ENCODE data around the gene SLC25A12. TPM values are rescaled to one million over a fixed set of nuclear protein-coding genes. Genes with fewer than 3 reads are reported as not detected.

Gene SLC25A12
- total RNA-seq, 1 experiment from 2014 or later, result 17.7 TPM

GRCh38 chr2:171792157-171792556, 101.9 kb downstream of the SLC25A12 start:
- no peak overlapping the region for H3K4me3 ChIP-seq (ENCODE audit: low read depth, low read length, poor library complexity, severe bottlenecking)
- BruUV-seq (replicated peaks), result no TSS peak
- no peak for TF ChIP-seq EZH2 (IDR thresholded peaks at IDR 0.05; ENCODE audit: borderline replicate concordance, low read depth, low read length, poor library complexity, severe bottlenecking)
- no peak for TF ChIP-seq CTCF (conservative IDR thresholded peaks at IDR 0.05; ENCODE audit: low read depth, low read length)
- intact Hi-C loops (cut with micrococcal nuclease; ENCODE audit: unreplicated experiment), result no loop called here
- no peaks in the 10 kb centered on the region for H3K27me3 ChIP-seq (replicated peaks; ENCODE audit: insufficient read depth, low read depth, low read length, poor library complexity)
- H3K9me3 ChIP-seq (ENCODE audit: low read depth, low read length, poor library complexity, severe bottlenecking), result no peaks in the 10 kb centered on the region
- H3K4me1 ChIP-seq (ENCODE audit: insufficient read depth, low read length, poor library complexity, severe bottlenecking), result peaks cover 41% of the 10 kb centered on the region
- CTCF ChIA-PET, result no interaction called here
- POLR2A ChIA-PET (ENCODE audit: low non-redundant PET), result interaction anchor here (0.6 kb wide), 1 partner anchor 32 kb away, joined by 3 read pairs; no protein-coding TSS in a partner anchor
- no peak for DNase-seq (ENCODE audit: low spot score)
- H3K27ac ChIP-seq (ENCODE audit: low read depth, low read length, poor library complexity, severe bottlenecking), result no peak overlapping the region
- H3K36me3 ChIP-seq (ENCODE audit: insufficient read depth, low read length, poor library complexity, severe bottlenecking), result peaks cover 4% of the 10 kb centered on the region

GRCh38 chr2:171791361-171791760, 102.7 kb downstream of the SLC25A12 start:
- intact Hi-C loops (cut with micrococcal nuclease; ENCODE audit: unreplicated experiment), result no loop called here
- CTCF ChIA-PET, result no interaction called here
- POLR2A ChIA-PET (ENCODE audit: low non-redundant PET), result no interaction called here

GRCh38 chr2:171789956-171790355, 104.1 kb downstream of the SLC25A12 start:
- Histone ChIP-seq H3K27ac (ENCODE audit: low read depth, low read length, poor library complexity, severe bottlenecking) (no peak overlapping the region), H3K4me1 (ENCODE audit: insufficient read depth, low read length, poor library complexity, severe bottlenecking) (peaks cover 27% of the 10 kb centered on the region), H3K27me3 (replicated peaks; ENCODE audit: insufficient read depth, low read depth, low read length, poor library complexity) (no peaks in the 10 kb centered on the region), H3K9me3 (ENCODE audit: low read depth, low read length, poor library complexity, severe bottlenecking) (no peaks in the 10 kb centered on the region), H3K36me3 (ENCODE audit: insufficient read depth, low read length, poor library complexity, severe bottlenecking) (peaks cover 17% of the 10 kb centered on the region), H3K4me3 (ENCODE audit: low read depth, low read length, poor library complexity, severe bottlenecking) (no peak overlapping the region)
- intact Hi-C loops (cut with micrococcal nuclease; ENCODE audit: unreplicated experiment), result no loop called here
- ChIA-PET CTCF (no interaction called here), POLR2A (ENCODE audit: low non-redundant PET) (no interaction called here)
- DNase-seq (ENCODE audit: low spot score), result no peak
- TF ChIP-seq EZH2 (IDR thresholded peaks at IDR 0.05; ENCODE audit: borderline replicate concordance, low read depth, low read length, poor library complexity, severe bottlenecking) (no peak), CTCF (conservative IDR thresholded peaks at IDR 0.05; ENCODE audit: low read depth, low read length) (no peak)
- BruUV-seq (replicated peaks), result no TSS peak

More at GRCh38 chr2:171791361-171791760, 102.7 kb downstream of the SLC25A12 start:
- Histone ChIP-seq H3K4me1 (ENCODE audit: insufficient read depth, low read length, poor library complexity, severe bottlenecking) (peaks cover 41% of the 10 kb centered on the region), H3K36me3 (ENCODE audit: insufficient read depth, low read length, poor library complexity, severe bottlenecking) (peaks cover 9% of the 10 kb centered on the region), H3K27me3 (replicated peaks; ENCODE audit: insufficient read depth, low read depth, low read length, poor library complexity) (no peaks in the 10 kb centered on the region), H3K4me3 (ENCODE audit: low read depth, low read length, poor library complexity, severe bottlenecking) (no peak overlapping the region), H3K9me3 (ENCODE audit: low read depth, low read length, poor library complexity, severe bottlenecking) (no peaks in the 10 kb centered on the region), H3K27ac (ENCODE audit: low read depth, low read length, poor library complexity, severe bottlenecking) (no peak overlapping the region)
- DNase-seq (ENCODE audit: low spot score), result no peak
- TF ChIP-seq EZH2 (IDR thresholded peaks at IDR 0.05; ENCODE audit: borderline replicate concordance, low read depth, low read length, poor library complexity, severe bottlenecking) (no peak), CTCF (conservative IDR thresholded peaks at IDR 0.05; ENCODE audit: low read depth, low read length) (no peak)
- BruUV-seq (replicated peaks), result no TSS peak
